Mesenchymal stem cell (in vitro differentiated cells and primary cell): ENCODE data around the gene KLHL8.

Source experiments
- DNase-seq: peaks from one replicate; pipeline ENCODE4 v3.0.0-alpha.2; 2013
- H2AFZ ChIP-seq: one replicate; pipeline ENCODE4 v1.6.1; 2013; ENCODE audit warnings: low read depth, mild to moderate bottlenecking, control low read depth, inconsistent platforms, low read length, moderate library complexity
- H2AK5ac ChIP-seq: 2 replicates; pipeline ENCODE4 v1.6.1; 2013; ENCODE audit warnings: low read length, moderate library complexity, mild to moderate bottlenecking, inconsistent platforms; ENCODE audit not compliant: severe bottlenecking
- H2BK120ac ChIP-seq: one replicate; pipeline ENCODE4 v1.6.1; 2013; ENCODE audit warnings: low read depth, mild to moderate bottlenecking, inconsistent platforms, low read length, moderate library complexity
- H2BK12ac ChIP-seq, 2 experiments: one replicate each; pipeline ENCODE4 v1.6.1; 2013; ENCODE audit warnings: inconsistent platforms in 2 of 2, low read length in 2 of 2, mild to moderate bottlenecking in 2 of 2, moderate library complexity in 2 of 2, control low read depth in 1 of 2
- H2BK15ac ChIP-seq: one replicate; pipeline ENCODE4 v1.6.1; 2013; ENCODE audit warnings: mild to moderate bottlenecking, low read depth, inconsistent platforms; ENCODE audit not compliant: poor library complexity, severe bottlenecking
- H2BK5ac ChIP-seq: 2 replicates; pipeline ENCODE4 v1.6.1; 2013; ENCODE audit warnings: low read depth, mild to moderate bottlenecking, low read length, control low read depth, inconsistent platforms; ENCODE audit not compliant: poor library complexity, severe bottlenecking
- H3K14ac ChIP-seq, 2 experiments: one replicate each; pipeline ENCODE4 v1.6.1; 2013; ENCODE audit warnings: inconsistent platforms in 2 of 2, low read length in 2 of 2, control low read depth in 1 of 2, mild to moderate bottlenecking in 1 of 2, moderate library complexity in 1 of 2
- H3K18ac ChIP-seq, 2 experiments: one replicate each; pipeline ENCODE4 v1.6.1; 2013; ENCODE audit warnings: inconsistent platforms in 2 of 2, low read length in 2 of 2, control low read depth in 1 of 2, low read depth in 1 of 2, mild to moderate bottlenecking in 1 of 2
- H3K23ac ChIP-seq, 2 experiments: one replicate each; pipeline ENCODE4 v1.6.1; 2013; ENCODE audit warnings: inconsistent platforms in 2 of 2, low read length in 2 of 2, mild to moderate bottlenecking in 2 of 2, moderate library complexity in 2 of 2, control low read depth in 1 of 2
- H3K27ac ChIP-seq: 2 replicates; pipeline ENCODE4 v1.5.1; 2013; ENCODE audit warnings: mild to moderate bottlenecking, moderate library complexity, low read length, control low read depth, inconsistent platforms; ENCODE audit not compliant: poor library complexity, severe bottlenecking
- H3K27me3 ChIP-seq, 2 experiments: 2 replicates each; pipeline versions ENCODE4 v1.6.1 to v1.7.0; 2013; ENCODE audit warnings: low read length in 2 of 2, mild to moderate bottlenecking in 2 of 2, moderate library complexity in 2 of 2, control low read depth in 1 of 2, inconsistent platforms in 1 of 2; ENCODE audit not compliant: control insufficient read depth in 1 of 2, insufficient read depth in 1 of 2
- H3K36me3 ChIP-seq, 2 experiments: 2 replicates each; pipeline versions ENCODE4 v1.6.1 to v1.7.0; 2013; ENCODE audit warnings: low read length in 2 of 2, control low read depth in 1 of 2, inconsistent platforms in 1 of 2, low read depth in 1 of 2, mild to moderate bottlenecking in 1 of 2; ENCODE audit not compliant: insufficient read depth in 2 of 2, control insufficient read depth in 1 of 2
- H3K4ac ChIP-seq, 2 experiments: one replicate each; pipeline ENCODE4 v1.6.1; 2013; ENCODE audit warnings: inconsistent platforms in 2 of 2, low read length in 2 of 2, mild to moderate bottlenecking in 2 of 2, moderate library complexity in 2 of 2, control low read depth in 1 of 2, low read depth in 1 of 2
- H3K4me1 ChIP-seq: 2 replicates; pipeline ENCODE4 v1.6.1; 2013; ENCODE audit warnings: low read depth, low read length, control low read depth; ENCODE audit not compliant: control insufficient read depth, insufficient read depth
- H3K4me2 ChIP-seq: 2 replicates; pipeline ENCODE4 v1.6.1; 2013; ENCODE audit warnings: low read length, mild to moderate bottlenecking, inconsistent platforms; ENCODE audit not compliant: poor library complexity, severe bottlenecking
- H3K4me3 ChIP-seq, 2 experiments: 2 replicates each; pipeline versions ENCODE4 v1.5.1 to v1.7.0; 2013; ENCODE audit warnings: low read length in 2 of 2, mild to moderate bottlenecking in 2 of 2, control low read depth in 1 of 2, low read depth in 1 of 2; ENCODE audit not compliant: insufficient read depth in 1 of 2
- H3K79me1 ChIP-seq: replicated peaks from 2 replicates; pipeline ENCODE4 v1.6.1; 2013; ENCODE audit warnings: mild to moderate bottlenecking, control low read depth, low read length, inconsistent platforms; ENCODE audit not compliant: poor library complexity, severe bottlenecking
- H3K9ac ChIP-seq: 2 replicates; pipeline ENCODE4 v1.7.0; 2013; ENCODE audit warnings: mild to moderate bottlenecking, low read length, moderate library complexity
- H3K9me3 ChIP-seq: 2 replicates; pipeline ENCODE4 v1.7.0; 2013; ENCODE audit warnings: mild to moderate bottlenecking, low read length; ENCODE audit not compliant: control insufficient read depth
- H4K8ac ChIP-seq: one replicate; pipeline ENCODE4 v1.6.1; 2013; ENCODE audit warnings: inconsistent platforms, mild to moderate bottlenecking, low read length, moderate library complexity
- H4K91ac ChIP-seq: one replicate; pipeline ENCODE4 v1.6.1; 2013; ENCODE audit warnings: mild to moderate bottlenecking, low read length, inconsistent platforms
- WGBS: methylation state at CpG from one replicate; pipeline ENCODE4 v1.1.7; 2013; ENCODE audit warnings: mixed read lengths; 5-methylcytosine and 5-hydroxymethylcytosine counted together

KLHL8 gene

DNA sequence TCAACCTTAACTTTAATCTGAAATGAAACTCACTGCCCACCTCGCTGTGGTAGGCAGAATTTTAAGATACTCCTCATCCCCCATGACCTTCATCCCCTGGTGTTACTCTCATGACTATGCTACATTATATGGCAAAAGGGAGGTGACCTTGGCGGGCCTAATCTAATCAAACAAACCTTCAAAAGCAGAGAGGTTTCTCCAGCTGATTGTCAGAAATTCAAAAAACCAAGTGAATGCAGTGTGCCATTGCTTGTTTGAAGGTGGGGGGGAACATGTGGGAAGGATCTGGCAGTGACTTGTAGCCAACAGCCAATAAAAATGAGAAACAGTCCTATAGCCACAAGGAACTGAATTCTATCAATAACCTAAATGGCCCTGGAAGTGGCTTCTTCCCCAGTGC lies 48.5 kb downstream of the KLHL8 start:
- Histone ChIP-seq H2BK15ac (no peak overlapping the region), H3K9ac (no peak overlapping the region), H3K18ac (no peak overlapping the region), H3K27ac (no peak overlapping the region), H3K9me3 (no peaks in the 10 kb centered on the region), H3K36me3 (peaks cover 0 to 18% of the 10 kb centered on the region in 2 experiments), H2BK120ac (no peak overlapping the region), H3K4me2 (no peak overlapping the region), H3K14ac (no peak overlapping the region), H2AFZ (no peak overlapping the region), H3K4me1 (no peaks in the 10 kb centered on the region), H3K23ac (no peak overlapping the region), H2BK5ac (no peak overlapping the region), H3K79me1 (no peaks in the 10 kb centered on the region), H2AK5ac (no peak overlapping the region), H3K4ac (no peak overlapping the region), H4K91ac (no peak overlapping the region), H4K8ac (no peak overlapping the region), H3K27me3 (no peaks in the 10 kb centered on the region), H3K4me3 (no peak overlapping the region), H2BK12ac (no peak overlapping the region)
- WGBS = 100% methylated on average over 1 of the region's 2 CpGs
- DNase-seq = no peak

GRCh38 chr4:87166296-87166854 lies 54.0 kb downstream of the KLHL8 start:
- Histone ChIP-seq H4K8ac (no peak overlapping the region), H3K27ac (no peak overlapping the region), H3K9me3 (no peaks in the 10 kb centered on the region), H4K91ac (no peak overlapping the region), H2BK120ac (no peak overlapping the region), H3K14ac (no peak overlapping the region), H3K4me2 (no peak overlapping the region), H3K18ac (no peak overlapping the region), H2AK5ac (no peak overlapping the region), H2AFZ (no peak overlapping the region), H2BK5ac (no peak overlapping the region), H3K4ac (no peak overlapping the region), H3K23ac (no peak overlapping the region), H3K9ac (no peak overlapping the region), H2BK15ac (no peak overlapping the region), H3K27me3 (no peaks in the 10 kb centered on the region), H3K79me1 (no peaks in the 10 kb centered on the region), H3K4me1 (no peaks in the 10 kb centered on the region), H3K36me3 (peaks cover 4 to 37% of the 10 kb centered on the region in 2 experiments), H2BK12ac (no peak overlapping the region), H3K4me3 (no peak overlapping the region)
- no peak for DNase-seq
- WGBS = 91% methylated on average over 2 of the region's 3 CpGs

GRCh38 chr4:87165892-87166291 lies 54.5 kb downstream of the KLHL8 start:
- Histone ChIP-seq H3K9me3 (no peaks in the 10 kb centered on the region), H3K18ac (no peak overlapping the region), H3K14ac (no peak overlapping the region), H3K9ac (no peak overlapping the region), H3K4me2 (no peak overlapping the region), H2BK15ac (no peak overlapping the region), H3K79me1 (no peaks in the 10 kb centered on the region), H3K4me3 (no peak overlapping the region), H2BK120ac (no peak overlapping the region), H3K27ac (no peak overlapping the region), H2AK5ac (no peak overlapping the region), H2BK12ac (no peak overlapping the region), H4K91ac (no peak overlapping the region), H3K36me3 (peaks cover 4 to 37% of the 10 kb centered on the region in 2 experiments), H3K23ac (no peak overlapping the region), H2AFZ (no peak overlapping the region), H3K27me3 (no peaks in the 10 kb centered on the region), H2BK5ac (no peak overlapping the region), H3K4me1 (no peaks in the 10 kb centered on the region), H4K8ac (no peak overlapping the region), H3K4ac (no peak overlapping the region)
- DNase-seq = no peak
- WGBS = no CpG with 5 or more reads among the region's 1 CpG

GRCh38 chr4:87153078-87153870 lies 67.1 kb downstream of the KLHL8 start:
- Histone ChIP-seq H3K9ac (no peak overlapping the region), H3K4me3 (no peak overlapping the region), H4K91ac (no peak overlapping the region), H2BK120ac (no peak overlapping the region), H3K4me2 (no peak overlapping the region), H2BK5ac (no peak overlapping the region), H2AK5ac (no peak overlapping the region), H3K36me3 (no peaks in the 10 kb centered on the region), H2AFZ (no peak overlapping the region), H3K27ac (no peak overlapping the region), H2BK12ac (no peak overlapping the region), H3K4me1 (no peaks in the 10 kb centered on the region), H3K23ac (no peak overlapping the region), H3K27me3 (no peaks in the 10 kb centered on the region), H2BK15ac (no peak overlapping the region), H3K4ac (no peak overlapping the region), H4K8ac (no peak overlapping the region), H3K79me1 (no peaks in the 10 kb centered on the region), H3K9me3 (no peaks in the 10 kb centered on the region), H3K18ac (no peak overlapping the region), H3K14ac (no peak overlapping the region)
- WGBS = 81% methylated on average over 1 of the region's 4 CpGs
- DNase-seq = no peak
